Measurements from ENCODE around the gene FXYD3. TPM values are rescaled to one million over a fixed set of nuclear protein-coding genes. Genes with fewer than 3 reads are reported as not detected.

Gene FXYD3, protein sequence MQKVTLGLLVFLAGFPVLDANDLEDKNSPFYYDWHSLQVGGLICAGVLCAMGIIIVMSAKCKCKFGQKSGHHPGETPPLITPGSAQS
- polyA plus RNA-seq (2013, experiment 1 of 2) = not detected
- 0.46 TPM for polyA plus RNA-seq (2013, experiment 2 of 2)

DNA sequence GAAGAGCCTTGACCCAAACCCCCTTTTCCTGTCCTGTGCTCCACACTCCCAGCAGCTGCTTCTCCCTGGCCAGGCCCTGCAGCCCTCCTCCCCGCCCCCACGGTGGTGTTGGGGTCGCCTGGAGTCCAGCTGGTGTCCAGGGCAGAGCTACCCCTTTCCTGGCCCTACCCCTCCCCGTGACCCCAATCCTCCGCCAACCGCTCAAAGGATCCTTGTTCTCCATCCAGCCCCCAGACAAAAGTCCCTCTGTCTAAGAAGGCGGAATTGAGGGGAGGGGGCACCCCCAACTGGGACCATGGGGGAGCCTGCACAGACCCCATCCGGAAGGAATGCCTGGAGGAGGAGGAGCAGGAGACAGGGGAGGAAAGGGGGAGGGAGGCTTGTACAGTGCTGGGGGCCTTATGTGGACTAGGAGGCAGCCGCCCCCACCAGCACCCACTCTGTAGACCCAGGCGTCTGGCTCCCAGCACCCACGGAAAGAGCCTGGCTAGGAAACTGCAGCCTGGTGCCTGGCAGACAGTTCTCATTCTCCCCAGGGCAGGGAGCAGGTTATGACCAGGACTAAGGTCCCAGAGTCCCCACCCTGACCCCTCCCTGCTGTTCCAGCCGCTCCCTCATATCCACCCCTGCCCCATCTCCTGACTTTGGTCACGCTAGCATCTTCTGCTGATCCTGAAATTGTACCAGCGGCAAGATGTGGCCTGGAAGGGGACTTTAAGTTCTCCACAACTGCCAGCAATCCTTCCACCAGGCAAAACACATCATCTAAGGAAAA, at the start of gene FXYD3:
FXYD3 (plus strand) TSS at position 647 of the 775 bp plus-strand sequence. CDS start 3,554 bp downstream, outside the sequence.
- Histone ChIP-seq H3K36me3 (ENCODE audit: control insufficient read depth, insufficient read depth, low read length) (no peaks in the 10 kb centered on the region), H3K4me3 (ENCODE audit: extremely low read depth, insufficient read depth, low read length, poor library complexity, severe bottlenecking) (peak within 1 kb of the TSS; percentile 11), H3K27ac (ENCODE audit: low read depth, low read length, severe bottlenecking) (no peak within 1 kb of the TSS), H3K9me3 (ENCODE audit: control insufficient read depth, low read length) (no peaks in the 10 kb centered on the region), H3K4me1 (ENCODE audit: control insufficient read depth, insufficient read depth, low read length, poor library complexity, severe bottlenecking) (peaks cover 5% of the 10 kb centered on the region)
- WGBS, 2 experiments (ENCODE audit: insufficient coverage in 2 of 2) = 64 to 73% methylated on average over 6 of the region's 14 CpGs

- Histone ChIP-seq H3K27ac (ENCODE audit: low read depth, low read length, severe bottlenecking) (no peak overlapping the region), H3K36me3 (ENCODE audit: control insufficient read depth, insufficient read depth, low read length) (no peaks in the 10 kb centered on the region), H3K4me3 (ENCODE audit: extremely low read depth, insufficient read depth, low read length, poor library complexity, severe bottlenecking) (no peak overlapping the region), H3K4me1 (ENCODE audit: control insufficient read depth, insufficient read depth, low read length, poor library complexity, severe bottlenecking) (no peaks in the 10 kb centered on the region), H3K9me3 (ENCODE audit: control insufficient read depth, low read length) (peaks cover 13% of the 10 kb centered on the region)
- 90 to 92% methylated on average over 8 to 11 of the region's 15 CpGs for WGBS, 2 experiments (ENCODE audit: insufficient coverage in 2 of 2)
These were observed 49.5 kb upstream of the FXYD3 start for GRCh38 chr19:35066121-35066520.

GRCh38 chr19:35066691-35067563, 48.7 kb upstream of the FXYD3 start:
- Histone ChIP-seq H3K9me3 (ENCODE audit: control insufficient read depth, low read length) (peaks cover 13% of the 10 kb centered on the region), H3K4me3 (ENCODE audit: extremely low read depth, insufficient read depth, low read length, poor library complexity, severe bottlenecking) (no peak overlapping the region), H3K36me3 (ENCODE audit: control insufficient read depth, insufficient read depth, low read length) (no peaks in the 10 kb centered on the region), H3K27ac (ENCODE audit: low read depth, low read length, severe bottlenecking) (no peak overlapping the region), H3K4me1 (ENCODE audit: control insufficient read depth, insufficient read depth, low read length, poor library complexity, severe bottlenecking) (no peaks in the 10 kb centered on the region)
- 41 to 62% methylated on average over 5 to 9 of the region's 14 CpGs for WGBS, 2 experiments (ENCODE audit: insufficient coverage in 2 of 2)

DNA sequence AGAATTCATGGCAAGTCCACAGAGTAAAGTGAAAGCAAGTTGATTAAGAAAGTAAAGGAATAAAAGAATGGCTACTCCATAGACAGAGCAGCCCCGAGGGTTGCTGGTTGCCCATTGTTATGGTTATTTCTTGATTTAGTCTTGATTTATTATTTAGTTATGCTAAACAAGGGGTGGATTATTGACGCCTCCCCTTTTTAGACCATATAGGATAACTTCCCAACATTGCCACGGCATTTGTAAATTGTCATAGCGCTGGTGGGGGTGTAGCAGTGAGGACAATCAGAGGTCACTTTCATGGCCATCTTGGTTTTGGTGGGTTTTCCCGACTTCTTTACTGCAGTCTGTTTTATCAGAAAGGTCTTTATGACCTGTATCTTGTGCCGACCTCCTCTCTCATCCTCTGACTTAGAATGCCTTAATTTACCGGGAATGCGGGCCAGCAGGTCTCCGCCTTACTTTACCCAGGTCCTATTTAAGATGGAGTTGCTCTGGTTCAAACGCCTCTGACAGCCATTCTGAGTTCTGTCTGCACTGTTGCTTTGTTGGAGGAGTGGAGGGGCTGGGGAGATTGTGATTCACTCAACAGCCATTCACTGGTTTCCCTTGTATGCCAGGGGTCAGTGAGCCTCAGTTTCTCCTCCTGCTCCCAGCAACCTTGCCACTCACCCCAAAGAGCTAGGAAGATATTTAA, 46.5 kb upstream of the FXYD3 start:
- Histone ChIP-seq H3K4me3 (ENCODE audit: extremely low read depth, insufficient read depth, low read length, poor library complexity, severe bottlenecking) (no peak overlapping the region), H3K4me1 (ENCODE audit: control insufficient read depth, insufficient read depth, low read length, poor library complexity, severe bottlenecking) (no peaks in the 10 kb centered on the region), H3K27ac (ENCODE audit: low read depth, low read length, severe bottlenecking) (no peak overlapping the region), H3K9me3 (ENCODE audit: control insufficient read depth, low read length) (peaks cover 13% of the 10 kb centered on the region), H3K36me3 (ENCODE audit: control insufficient read depth, insufficient read depth, low read length) (no peaks in the 10 kb centered on the region)
- WGBS, 2 experiments (ENCODE audit: insufficient coverage in 2 of 2) = 57 to 58% methylated on average over 2 to 4 of the region's 10 CpGs

GRCh38 chr19:35069696-35070095, 45.9 kb upstream of the FXYD3 start:
- no peaks in the 10 kb centered on the region for H3K36me3 ChIP-seq (ENCODE audit: control insufficient read depth, insufficient read depth, low read length)
- no peaks in the 10 kb centered on the region for H3K4me1 ChIP-seq (ENCODE audit: control insufficient read depth, insufficient read depth, low read length, poor library complexity, severe bottlenecking)
- H3K4me3 ChIP-seq (ENCODE audit: extremely low read depth, insufficient read depth, low read length, poor library complexity, severe bottlenecking) = no peak overlapping the region
- H3K27ac ChIP-seq (ENCODE audit: low read depth, low read length, severe bottlenecking) = no peak overlapping the region
- WGBS, 2 experiments (ENCODE audit: insufficient coverage in 2 of 2) = 67 to 100% methylated on average over 1 of the region's 1 CpG
- H3K9me3 ChIP-seq (ENCODE audit: control insufficient read depth, low read length) = peaks cover 13% of the 10 kb centered on the region

GRCh38 chr19:35070471-35070870, 45.2 kb upstream of the FXYD3 start:
- H3K4me1 ChIP-seq (ENCODE audit: control insufficient read depth, insufficient read depth, low read length, poor library complexity, severe bottlenecking) = no peaks in the 10 kb centered on the region
- peaks cover 13% of the 10 kb centered on the region for H3K9me3 ChIP-seq (ENCODE audit: control insufficient read depth, low read length)
- no peaks in the 10 kb centered on the region for H3K36me3 ChIP-seq (ENCODE audit: control insufficient read depth, insufficient read depth, low read length)
- no peak overlapping the region for H3K4me3 ChIP-seq (ENCODE audit: extremely low read depth, insufficient read depth, low read length, poor library complexity, severe bottlenecking)
- H3K27ac ChIP-seq (ENCODE audit: low read depth, low read length, severe bottlenecking) = no peak overlapping the region
- WGBS, 2 experiments (ENCODE audit: insufficient coverage in 2 of 2) = 88 to 94% methylated on average over 2 to 3 of the region's 3 CpGs

GRCh38 chr19:35073516-35073915, 42.1 kb upstream of the FXYD3 start:
- H3K9me3 ChIP-seq (ENCODE audit: control insufficient read depth, low read length) = peaks cover 13% of the 10 kb centered on the region
- 77 to 81% methylated on average over 6 to 8 of the region's 10 CpGs for WGBS, 2 experiments (ENCODE audit: insufficient coverage in 2 of 2)
- H3K27ac ChIP-seq (ENCODE audit: low read depth, low read length, severe bottlenecking) = no peak overlapping the region
- no peaks in the 10 kb centered on the region for H3K4me1 ChIP-seq (ENCODE audit: control insufficient read depth, insufficient read depth, low read length, poor library complexity, severe bottlenecking)
- H3K4me3 ChIP-seq (ENCODE audit: extremely low read depth, insufficient read depth, low read length, poor library complexity, severe bottlenecking) = no peak overlapping the region
- H3K36me3 ChIP-seq (ENCODE audit: control insufficient read depth, insufficient read depth, low read length) = no peaks in the 10 kb centered on the region

DNA sequence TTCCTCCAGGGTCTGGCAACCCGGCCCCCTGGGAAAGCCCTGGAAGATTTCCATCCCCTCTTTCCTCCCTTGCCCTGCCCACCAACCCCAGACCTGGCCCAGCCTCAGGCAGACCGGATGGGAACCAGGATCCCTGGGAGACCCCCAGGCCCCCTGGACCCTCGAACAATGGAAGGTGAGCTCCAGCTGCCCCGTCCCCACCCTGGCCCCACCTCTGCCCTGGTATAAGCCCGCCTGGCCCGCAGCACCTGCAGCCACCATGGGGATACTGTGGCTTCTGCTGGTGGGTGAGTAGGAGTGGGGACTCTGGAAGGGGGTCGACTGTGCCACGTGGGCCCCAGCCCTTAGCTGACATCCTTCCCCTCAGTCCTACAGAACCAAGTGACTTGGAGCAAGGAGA, 41.7 kb upstream of the FXYD3 start:
- peaks cover 13% of the 10 kb centered on the region for H3K9me3 ChIP-seq (ENCODE audit: control insufficient read depth, low read length)
- no peaks in the 10 kb centered on the region for H3K4me1 ChIP-seq (ENCODE audit: control insufficient read depth, insufficient read depth, low read length, poor library complexity, severe bottlenecking)
- no peak overlapping the region for H3K4me3 ChIP-seq (ENCODE audit: extremely low read depth, insufficient read depth, low read length, poor library complexity, severe bottlenecking)
- no peak overlapping the region for H3K27ac ChIP-seq (ENCODE audit: low read depth, low read length, severe bottlenecking)
- WGBS, 2 experiments (ENCODE audit: insufficient coverage in 2 of 2) = 71 to 100% methylated on average over 1 to 6 of the region's 8 CpGs
- no peaks in the 10 kb centered on the region for H3K36me3 ChIP-seq (ENCODE audit: control insufficient read depth, insufficient read depth, low read length)

GRCh38 chr19:35074426-35075201, 41.0 kb upstream of the FXYD3 start:
- Histone ChIP-seq H3K9me3 (ENCODE audit: control insufficient read depth, low read length) (peaks cover 12% of the 10 kb centered on the region), H3K27ac (ENCODE audit: low read depth, low read length, severe bottlenecking) (no peak overlapping the region), H3K4me1 (ENCODE audit: control insufficient read depth, insufficient read depth, low read length, poor library complexity, severe bottlenecking) (no peaks in the 10 kb centered on the region), H3K4me3 (ENCODE audit: extremely low read depth, insufficient read depth, low read length, poor library complexity, severe bottlenecking) (no peak overlapping the region), H3K36me3 (ENCODE audit: control insufficient read depth, insufficient read depth, low read length) (no peaks in the 10 kb centered on the region)
- 82 to 89% methylated on average over 16 to 17 of the region's 21 CpGs for WGBS, 2 experiments (ENCODE audit: insufficient coverage in 2 of 2)
